HG03378 (cell line): ENCODE results near the gene NUTM2D.
"Not testable (repeated sequence)": the region's sequence is repeated elsewhere in the genome, so short reads cannot be mapped to it uniquely, and the experiment has no call there.

Experiments used
- ATAC-seq: cut with Tn5 transposase; IDR thresholded peaks from one replicate; pipeline ENCODE4 v1.9.1; 2021; ENCODE audit warnings: mild to moderate bottlenecking, moderate library complexity; ENCODE audit not compliant: unreplicated experiment

Gene NUTM2D, protein sequence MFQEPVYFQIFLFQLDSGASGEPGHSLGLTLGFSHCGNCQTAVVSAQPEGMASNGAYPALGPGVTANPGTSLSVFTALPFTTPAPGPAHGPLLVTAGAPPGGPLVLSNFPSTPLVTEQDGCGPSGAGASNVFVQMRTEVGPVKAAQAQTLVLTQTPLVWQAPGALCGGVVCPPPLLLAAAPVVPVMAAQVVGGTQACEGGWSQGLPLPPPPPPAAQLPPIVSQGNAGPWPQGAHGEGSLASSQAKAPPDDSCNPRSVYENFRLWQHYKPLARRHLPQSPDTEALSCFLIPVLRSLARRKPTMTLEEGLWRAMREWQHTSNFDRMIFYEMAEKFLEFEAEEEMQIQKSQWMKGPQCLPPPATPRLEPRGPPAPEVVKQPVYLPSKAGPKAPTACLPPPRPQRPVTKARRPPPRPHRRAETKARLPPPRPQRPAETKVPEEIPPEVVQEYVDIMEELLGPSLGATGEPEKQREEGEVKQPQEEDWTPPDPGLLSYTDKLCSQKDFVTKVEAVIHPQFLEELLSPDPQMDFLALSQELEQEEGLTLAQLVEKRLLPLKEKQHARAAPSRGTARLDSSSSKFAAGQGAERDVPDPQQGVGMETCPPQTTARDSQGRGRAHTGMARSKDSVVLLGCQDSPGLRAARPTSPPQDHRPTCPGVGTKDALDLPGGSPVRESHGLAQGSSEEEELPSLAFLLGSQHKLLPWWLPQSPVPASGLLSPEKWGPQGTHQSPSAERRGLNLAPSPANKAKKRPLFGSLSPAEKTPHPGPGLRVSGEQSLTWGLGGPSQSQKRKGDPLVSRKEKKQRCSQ

DNA sequence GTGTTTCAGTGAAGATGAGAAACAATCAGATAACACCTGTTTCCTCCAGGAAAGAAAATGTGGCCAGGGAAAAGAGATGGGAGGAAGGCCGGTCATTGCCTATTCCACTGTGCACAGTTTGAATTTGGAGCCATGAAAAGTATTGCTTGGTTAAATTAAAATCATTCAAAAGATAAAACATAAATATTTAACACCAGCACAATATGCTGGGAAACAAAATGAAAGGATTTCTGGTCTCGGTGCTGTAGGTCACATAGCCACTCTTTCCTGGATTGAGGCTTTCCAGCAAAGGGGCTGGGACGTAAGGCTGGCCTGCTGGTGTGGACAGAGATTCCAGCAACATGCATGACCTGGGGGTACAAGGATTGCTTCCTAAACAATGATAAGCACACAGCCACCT lies at the start of gene NUTM2D:
Gene NUTM2D (plus strand): TSS at position 301 of the 400 bp plus-strand sequence. CDS start 522 bp downstream, outside the sequence.
- not testable (repeated sequence) for ATAC-seq

DNA sequence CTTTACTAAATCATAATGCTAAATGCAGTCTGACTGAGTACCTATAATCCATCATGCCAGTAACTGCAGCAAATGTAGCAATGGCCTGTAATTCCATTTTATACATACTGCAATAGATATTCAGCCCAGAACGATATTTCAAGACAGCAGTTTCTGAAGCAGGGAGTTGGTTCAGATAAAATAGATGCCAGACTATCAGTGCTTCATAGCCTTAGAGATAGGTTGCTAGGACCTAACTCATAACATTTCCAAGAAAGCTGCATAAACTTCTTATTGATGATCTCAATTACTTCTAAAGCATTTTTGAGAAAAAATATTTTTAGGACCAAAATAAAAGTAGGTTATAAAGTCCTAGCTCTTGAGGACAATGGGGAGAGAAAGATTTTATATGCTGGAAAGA lies 48.8 kb upstream of the NUTM2D start:
- not testable (repeated sequence) for ATAC-seq

DNA sequence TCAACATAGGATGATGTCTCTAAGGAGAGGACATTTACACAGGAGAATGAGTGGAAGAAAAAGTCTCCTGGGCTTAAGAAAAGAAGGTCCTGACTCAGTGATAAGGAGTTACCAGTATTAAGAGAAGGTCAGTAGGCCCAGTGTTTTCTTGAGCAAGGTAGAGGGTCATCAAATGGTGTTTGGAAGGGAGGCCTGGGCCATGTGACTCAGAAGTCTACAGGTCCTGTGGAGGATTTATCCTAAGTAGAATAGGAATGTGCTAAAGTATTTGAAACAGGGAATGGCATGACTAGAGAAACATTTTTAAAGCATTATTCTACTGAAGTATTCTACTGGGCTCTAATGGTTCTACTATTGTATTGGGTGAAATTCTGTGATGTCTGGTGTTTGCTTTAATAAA lies 47.9 kb upstream of the NUTM2D start:
- not testable (repeated sequence) for ATAC-seq

DNA sequence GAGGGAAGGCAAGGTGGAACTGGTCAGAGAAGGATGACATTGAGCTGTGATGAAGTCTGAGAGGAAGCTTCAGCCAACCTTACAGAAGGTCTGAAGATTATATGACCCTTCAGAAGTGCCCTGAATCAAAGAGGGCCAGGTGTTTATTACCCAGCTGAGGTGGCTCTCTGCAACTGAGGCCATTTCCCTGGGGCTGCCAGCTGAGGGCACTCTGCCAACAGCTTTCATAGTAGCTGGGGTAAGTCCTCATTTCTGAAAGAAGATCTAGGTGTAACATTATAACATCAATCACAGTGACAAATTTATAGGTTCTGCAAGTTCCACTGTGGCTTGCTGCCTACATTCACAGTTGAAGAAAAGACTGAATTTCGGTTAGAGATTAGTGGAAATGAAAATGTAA lies 46.0 kb upstream of the NUTM2D start:
- not testable (repeated sequence) for ATAC-seq

DNA sequence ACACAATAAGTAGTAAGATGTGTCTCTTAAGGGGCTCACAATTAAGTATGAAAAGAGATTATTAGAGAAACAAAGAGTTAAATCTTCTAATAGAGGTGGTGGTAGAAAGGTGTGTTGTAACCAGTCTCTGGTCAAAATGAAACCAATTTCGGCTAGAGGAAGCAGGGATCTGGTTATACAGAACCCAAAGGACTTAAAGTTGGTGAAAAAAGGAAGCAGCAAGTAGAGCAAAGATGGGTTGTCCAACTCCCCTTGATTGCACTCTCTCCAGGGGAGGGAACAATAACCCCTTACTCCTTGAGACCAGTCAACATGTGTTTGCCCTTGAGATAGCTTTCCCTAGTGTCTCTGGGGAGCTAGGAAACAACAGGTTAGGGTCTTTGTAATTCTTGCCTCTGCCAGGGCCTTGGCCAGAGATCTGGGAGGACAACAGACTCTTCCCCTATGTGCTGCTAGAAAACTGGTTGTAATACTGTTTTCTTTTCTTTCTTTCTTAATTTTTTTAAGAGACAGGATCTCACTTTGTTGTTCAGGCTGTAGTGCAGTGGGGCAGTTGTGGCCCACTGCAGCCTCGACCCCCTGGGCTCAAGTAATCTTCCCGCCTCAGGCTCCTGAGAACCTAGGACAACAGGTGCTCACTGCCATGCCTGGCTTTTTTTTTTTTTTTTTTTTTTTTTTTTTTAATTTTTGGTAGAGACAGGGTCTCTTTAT lies 43.7 kb upstream of the NUTM2D start:
- ATAC-seq, result not testable (repeated sequence)

DNA sequence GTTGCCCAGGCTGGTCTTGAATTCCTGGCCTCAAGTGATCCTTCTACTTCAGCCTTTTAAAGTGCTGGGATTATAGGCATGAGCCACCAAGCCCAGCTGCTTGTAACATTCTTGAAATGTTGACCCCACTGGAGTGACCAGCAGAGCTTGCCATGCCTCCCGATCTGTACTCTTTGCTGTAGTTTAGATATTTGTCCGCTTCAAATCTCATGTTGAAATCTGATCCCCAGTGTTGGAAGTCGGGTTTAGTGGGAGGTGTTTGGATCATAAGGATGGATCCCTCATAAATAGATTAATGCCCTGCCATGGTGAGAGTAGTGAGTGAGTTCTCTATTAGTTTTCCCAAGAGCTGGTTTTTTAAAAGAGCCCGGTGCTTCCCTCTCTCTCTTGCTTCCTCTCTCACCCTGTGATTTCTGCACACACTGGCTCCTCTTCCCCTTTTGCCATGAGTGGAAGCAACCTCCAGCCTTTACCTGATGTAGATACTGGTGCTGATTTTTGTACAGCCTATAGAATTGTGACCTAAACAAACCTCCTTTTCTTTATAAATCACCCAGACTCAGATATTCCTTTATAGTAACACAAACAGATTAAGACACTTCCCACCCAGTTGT lies 43.1 kb upstream of the NUTM2D start:
- ATAC-seq, result not testable (repeated sequence)

DNA sequence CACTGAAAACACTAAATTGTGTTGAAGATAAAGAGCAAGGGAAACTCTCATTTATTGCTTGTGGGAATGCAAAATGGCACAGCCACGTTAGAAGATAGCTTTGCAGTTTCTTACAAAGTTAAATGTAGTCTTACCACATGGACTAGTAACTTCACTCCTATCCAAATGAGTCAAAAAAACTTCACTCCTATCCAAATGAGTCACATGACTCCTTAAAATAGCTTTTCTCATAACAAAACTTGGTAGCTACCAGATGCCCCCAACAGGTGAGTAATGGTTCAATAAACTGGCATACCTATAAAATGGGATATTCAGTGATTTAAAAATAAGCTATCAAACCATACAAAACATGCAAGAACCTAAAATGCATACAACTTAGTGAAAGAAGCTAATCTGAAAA lies 36.0 kb upstream of the NUTM2D start:
- not testable (repeated sequence) for ATAC-seq

DNA sequence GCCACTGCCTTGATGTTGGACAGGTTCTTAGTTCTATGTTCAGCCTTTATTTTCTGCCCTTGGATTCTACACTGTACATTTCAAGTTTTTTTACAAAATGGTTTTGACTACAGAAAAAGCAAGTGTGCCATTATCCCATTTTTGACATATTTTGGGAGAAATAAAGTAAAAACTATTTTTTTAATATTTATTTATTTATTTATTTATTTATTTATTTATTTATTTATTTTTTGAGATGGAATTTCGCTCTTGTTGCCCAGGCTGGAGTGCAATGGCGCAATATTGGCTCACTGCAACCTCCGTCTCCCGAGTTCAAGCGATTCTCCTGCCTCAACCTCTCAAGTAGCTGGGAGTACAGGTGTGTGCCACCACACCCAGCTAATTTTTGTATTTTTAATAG lies 33.0 kb upstream of the NUTM2D start:
- not testable (repeated sequence) for ATAC-seq

DNA sequence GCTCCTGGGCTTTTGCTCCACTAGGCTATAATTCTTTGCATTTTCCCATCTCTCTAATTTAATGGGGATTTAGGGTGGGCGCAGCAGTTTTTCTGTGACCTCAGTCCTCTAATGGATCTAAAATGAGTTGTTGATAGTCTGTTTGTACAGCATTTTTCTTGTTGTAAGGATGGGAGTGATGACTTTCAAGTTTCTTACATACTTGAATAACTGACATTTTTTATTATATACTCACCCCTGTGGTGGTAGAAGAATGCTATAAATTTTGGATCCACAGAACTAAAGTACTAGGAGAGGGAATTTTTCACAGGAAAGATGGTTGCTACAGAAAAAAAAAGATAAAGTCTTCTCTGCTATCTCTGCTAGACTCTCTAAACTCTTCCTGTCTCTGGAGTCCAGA lies 29.6 kb upstream of the NUTM2D start:
- not testable (repeated sequence) for ATAC-seq

DNA sequence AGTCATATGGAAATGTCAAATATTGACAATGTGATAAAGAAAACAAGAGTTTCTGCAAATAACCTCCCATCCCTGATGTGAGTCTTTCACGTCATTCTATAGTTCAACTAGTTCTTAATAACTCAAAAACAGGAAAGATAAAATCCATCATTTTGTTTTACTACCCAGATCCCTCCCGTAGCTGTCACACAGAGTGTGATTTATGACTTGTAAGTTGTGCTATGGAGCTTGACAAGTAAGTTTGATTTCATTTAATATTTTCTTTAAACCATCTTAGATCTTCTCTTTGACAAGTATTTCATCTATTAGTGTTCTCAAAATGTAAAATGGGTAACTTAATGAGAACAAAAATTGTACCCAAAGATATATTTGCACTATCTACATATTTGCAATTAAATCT lies 28.4 kb upstream of the NUTM2D start:
- not testable (repeated sequence) for ATAC-seq

DNA sequence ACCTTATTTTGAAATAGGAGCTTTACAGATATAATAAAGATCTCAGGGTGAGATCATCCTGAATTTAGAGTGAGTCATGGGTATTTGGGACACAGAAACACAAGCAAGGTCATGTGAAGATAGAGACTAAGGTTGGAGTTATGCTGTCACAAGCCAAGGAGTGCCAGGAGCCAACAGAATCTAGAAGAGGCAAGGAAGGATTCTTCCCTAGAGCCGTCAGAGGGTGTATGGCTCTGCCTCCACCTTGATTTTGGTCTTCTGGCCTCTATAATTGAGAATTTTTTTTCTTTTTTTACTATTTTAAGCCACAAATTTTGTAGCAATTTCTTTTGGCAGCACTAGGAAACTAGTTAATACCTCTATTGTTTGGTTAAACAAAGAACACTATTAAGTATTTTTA lies 24.9 kb upstream of the NUTM2D start:
- ATAC-seq, result not testable (repeated sequence)

DNA sequence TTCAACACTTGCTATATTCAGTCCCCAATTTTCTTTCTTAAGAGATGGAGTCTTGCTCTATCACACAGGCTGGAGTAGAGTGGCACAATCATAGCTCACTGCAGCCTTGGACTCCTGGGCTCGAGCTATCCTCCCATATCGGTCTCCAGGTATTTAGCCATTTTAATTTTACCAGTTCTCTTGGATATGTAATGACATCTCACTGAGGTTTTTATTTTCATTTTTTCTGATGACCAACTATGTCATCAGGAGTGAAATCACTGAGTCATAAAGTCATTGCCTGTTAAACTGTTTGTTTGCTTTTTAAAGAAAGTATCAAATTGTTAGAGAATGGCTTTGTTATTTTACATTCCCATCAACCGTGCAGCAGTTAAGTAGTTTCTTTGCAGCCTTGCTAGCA lies 17.1 kb upstream of the NUTM2D start:
- not testable (repeated sequence) for ATAC-seq

DNA sequence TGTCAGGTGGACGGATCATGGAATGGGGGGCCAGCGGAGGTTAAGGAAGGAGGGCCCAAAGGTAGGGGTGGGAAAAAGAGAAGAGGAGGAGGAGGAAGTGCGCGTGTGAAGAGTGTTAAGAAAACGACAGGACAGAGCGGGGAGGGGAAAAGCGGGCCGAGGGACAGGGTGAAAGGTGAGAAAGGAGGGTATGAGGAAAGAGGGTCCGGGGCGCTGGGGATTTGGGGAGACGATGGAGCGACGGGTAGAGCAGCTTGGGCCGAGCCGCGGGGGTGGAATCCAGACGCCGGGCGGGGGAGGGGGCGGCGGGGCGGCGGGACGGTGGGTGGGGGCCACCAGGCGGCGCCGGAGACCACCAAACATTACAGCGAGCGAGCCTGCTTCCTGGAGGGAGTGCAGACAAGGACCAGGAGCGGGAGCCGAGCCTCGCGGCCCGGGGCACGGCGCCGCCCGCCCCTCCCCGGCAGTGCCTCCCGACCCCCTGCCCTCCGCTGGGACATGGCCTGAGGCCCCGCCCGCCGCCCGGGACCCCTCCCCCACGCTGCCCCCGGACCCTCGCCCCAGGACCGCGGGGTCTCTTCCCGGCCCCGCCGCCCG lies 15.9 kb upstream of the NUTM2D start:
- peak; percentile 8 for ATAC-seq

DNA sequence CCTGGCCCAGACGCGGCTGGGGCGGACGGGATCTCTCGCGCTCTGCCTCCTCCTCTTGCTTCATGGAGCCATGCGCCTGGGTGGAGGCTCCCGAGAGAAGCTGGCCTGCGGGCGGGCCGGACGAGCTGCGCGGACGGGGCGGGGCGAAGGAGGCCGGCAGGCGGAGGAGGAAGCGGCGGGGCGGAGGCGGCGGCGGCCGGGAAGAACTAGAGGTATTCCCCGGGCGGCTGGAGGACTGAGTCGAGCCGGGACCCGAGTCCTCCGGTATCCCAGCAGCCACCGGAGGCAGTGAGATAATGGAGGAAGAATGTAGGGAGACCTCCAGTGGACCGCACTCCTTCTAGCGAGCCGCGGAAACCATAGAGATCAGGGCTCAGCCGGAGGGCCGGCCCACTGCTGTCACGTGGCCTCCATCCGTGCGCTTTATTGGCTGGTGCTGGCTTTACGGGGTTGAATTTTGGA lies 15.3 kb upstream of the NUTM2D start:
- peak; percentile 91 for ATAC-seq

DNA sequence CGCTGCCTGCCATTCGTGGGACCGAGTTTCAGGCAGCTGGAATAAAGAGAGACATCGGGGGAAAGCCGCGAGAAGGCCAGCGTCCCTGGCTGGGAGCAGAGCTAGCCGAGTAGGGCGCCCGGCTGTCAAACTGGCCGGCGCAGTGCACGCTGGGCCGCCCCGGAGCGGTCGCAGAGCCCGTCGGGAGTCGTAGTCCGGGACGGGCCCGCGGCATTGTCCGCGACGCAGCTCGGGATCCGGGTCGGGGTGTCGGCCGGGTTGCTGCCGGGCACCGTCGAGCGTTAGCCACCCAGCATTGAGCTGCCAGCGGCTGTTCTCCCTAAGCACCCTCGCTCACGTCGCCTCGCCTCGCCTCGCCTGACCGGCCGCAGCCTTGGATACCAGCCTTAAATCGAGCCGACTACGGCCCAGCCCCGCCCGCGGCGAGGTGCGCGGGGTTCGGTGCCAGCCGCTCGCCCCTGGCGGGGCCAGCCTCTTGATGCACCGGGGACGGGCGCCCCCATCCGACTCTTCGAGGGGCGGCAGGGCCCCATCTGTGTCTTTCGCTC lies 14.8 kb upstream of the NUTM2D start:
- peak; percentile 72 for ATAC-seq

DNA sequence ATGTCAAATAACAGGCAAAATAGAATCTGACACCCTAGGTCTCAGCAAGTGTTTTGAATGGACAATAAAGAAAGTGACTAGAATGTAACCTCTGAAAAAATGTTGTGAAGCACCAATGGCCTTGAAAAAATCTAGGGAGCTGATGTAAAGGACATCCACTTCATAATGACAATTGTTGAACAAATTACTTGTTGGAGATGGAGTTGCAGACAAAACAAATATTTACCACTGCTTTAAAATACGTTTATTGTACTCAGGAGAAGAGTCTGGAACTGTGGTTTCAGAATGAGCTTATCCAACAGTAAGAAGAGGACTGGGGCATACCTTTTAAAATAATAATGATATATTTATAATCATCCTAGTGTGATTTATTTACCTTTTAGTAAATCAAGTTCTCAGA lies 11.8 kb upstream of the NUTM2D start:
- not testable (repeated sequence) for ATAC-seq

DNA sequence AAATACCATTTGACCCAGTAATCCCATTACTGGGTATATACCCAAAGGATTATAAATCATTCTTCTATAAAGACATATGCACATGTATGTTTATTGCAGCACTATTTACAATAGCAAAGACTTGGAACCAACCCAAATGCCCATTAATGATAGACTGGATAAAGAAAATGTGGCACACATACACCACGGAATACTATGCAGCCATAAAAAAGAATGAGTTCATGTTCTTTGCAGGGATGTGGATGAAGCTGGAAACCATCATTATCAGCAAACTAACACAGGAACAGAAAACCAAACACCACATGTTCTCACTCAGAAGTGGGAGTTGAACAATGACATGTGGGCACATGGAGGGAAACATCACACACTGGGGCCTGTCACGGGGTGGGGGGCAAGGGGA lies 7.4 kb upstream of the NUTM2D start:
- ATAC-seq, result not testable (repeated sequence)

DNA sequence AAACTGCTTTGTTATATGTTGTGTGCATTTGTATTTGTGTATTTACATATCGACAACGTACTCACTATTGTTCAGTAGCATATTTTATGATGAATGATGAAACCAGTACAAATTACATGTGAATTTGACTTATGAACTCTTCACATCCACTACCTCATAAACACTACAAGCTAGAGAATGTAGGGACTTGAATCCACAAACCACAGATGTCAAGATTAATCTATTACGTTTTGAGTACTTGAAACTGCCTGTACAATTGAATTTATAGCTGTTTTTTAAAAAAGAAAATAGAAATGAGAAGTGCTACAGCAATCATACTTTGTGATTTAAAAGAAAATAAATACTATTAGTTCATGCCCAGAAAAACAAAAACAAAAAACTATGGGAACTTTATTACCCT lies 4.7 kb upstream of the NUTM2D start:
- not testable (repeated sequence) for ATAC-seq

DNA sequence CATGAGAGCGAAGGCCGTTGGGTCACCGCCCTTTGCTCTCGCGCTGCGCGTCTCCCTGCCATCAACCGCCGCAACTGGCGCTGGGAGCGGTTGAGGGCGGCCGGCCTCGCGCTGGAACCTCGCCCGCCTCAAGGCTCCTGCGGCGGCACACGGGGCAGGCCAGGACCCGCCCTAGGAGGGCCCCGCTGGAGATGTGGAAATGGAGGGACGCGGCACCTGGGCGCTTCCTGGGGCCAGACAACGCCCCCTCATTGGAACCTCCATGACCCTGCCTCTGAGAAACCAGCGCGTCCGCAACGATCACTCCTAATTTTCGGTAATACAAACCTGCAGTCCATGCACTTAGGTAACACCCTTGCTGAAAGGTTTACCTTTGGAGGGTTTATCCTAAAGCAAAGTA lies 2.4 kb upstream of the NUTM2D start:
- ATAC-seq, result not testable (repeated sequence)

DNA sequence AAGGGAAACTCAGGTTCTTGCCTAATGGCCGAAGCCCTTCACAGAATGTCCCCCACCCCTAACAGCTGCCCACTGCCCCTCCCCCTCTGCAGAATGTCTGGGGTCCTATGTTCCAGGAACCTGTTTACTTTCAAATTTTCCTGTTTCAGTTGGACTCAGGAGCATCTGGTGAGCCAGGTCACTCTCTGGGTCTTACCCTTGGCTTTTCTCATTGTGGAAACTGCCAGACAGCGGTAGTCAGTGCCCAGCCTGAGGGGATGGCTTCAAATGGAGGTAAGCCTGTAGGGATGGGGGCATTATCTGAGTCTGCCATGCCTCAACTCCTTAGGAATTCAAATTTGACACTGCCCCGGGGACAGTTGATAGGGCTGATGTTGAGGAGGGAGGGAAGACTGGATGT lies 615 bp downstream of the NUTM2D start:
- ATAC-seq, result not testable (repeated sequence)
